Posterior vena cava (tissue), 2 donors: Measurements from ENCODE around the gene RTN4RL1. TPM values are rescaled to one million over a fixed set of nuclear protein-coding genes. Genes with fewer than 3 reads are reported as not detected.

ENCODE experiments used
- DNase-seq: peaks from one replicate; pipeline ENCODE4 v3.0.0-alpha.2; 2020; ENCODE audit warnings: low spot score
- intact Hi-C, 2 donors: fragments of 100-400 bp; cut with DNase I; formaldehyde crosslinking; loops; one replicate each; pipeline versions ENCODE4 v1.14.1 to v1.14.2; 2022 to 2023
- total RNA-seq, 2 donors: library from RNA; stranded (reverse); fragmentation: NEBNext Ultra II Directional; extraction: Animal tissue kit (Norgen Biotek cat#: 25700); gene quantifications; one replicate each; pipeline ENCODE4 v1.2.1, GENCODE V29; 2021
- donor health status: DM: yes; HTN: yes; CAD: no.
- donor health status: DM: yes; HTN: yes; CAD: no.

Gene RTN4RL1
- total RNA-seq, 2 donors from 2014 or later = 1.3 to 4.3 TPM

GRCh38 chr17:2051061-2051932 lies 26.2 kb upstream of the RTN4RL1 start:
- intact Hi-C loops = no loop called here
- DNase-seq = no peak

- intact Hi-C loops = no loop called here
- peak; percentile 92 for DNase-seq
Observed at GRCh38 chr17:2050300-2051060, 25.3 kb upstream of the RTN4RL1 start.

GRCh38 chr17:2049333-2050299 lies 24.5 kb upstream of the RTN4RL1 start:
- intact Hi-C loops = no loop called here
- DNase-seq = peak; percentile 97

GRCh38 chr17:2048805-2049204 lies 23.7 kb upstream of the RTN4RL1 start:
- no peak for DNase-seq
- intact Hi-C loops = no loop called here

- intact Hi-C loops = no loop called here
- DNase-seq = no peak
Observed at GRCh38 chr17:2047590-2047989, 22.5 kb upstream of the RTN4RL1 start.

GRCh38 chr17:2044263-2044894 lies 19.2 kb upstream of the RTN4RL1 start:
- no peak for DNase-seq
- intact Hi-C loops = no loop called here

GRCh38 chr17:2043785-2044184 lies 18.7 kb upstream of the RTN4RL1 start:
- no peak for DNase-seq

GRCh38 chr17:2042933-2043332 lies 17.8 kb upstream of the RTN4RL1 start:
- DNase-seq = no peak

More at GRCh38 chr17:2043785-2044184, 18.7 kb upstream of the RTN4RL1 start:
- intact Hi-C loops = no loop called here

GRCh38 chr17:2042390-2042847 lies 17.3 kb upstream of the RTN4RL1 start:
- intact Hi-C loops = no loop called here
- no peak for DNase-seq

More at GRCh38 chr17:2042933-2043332, 17.8 kb upstream of the RTN4RL1 start:
- intact Hi-C loops = no loop called here

- intact Hi-C loops = no loop called here
Observed at GRCh38 chr17:2041561-2042389, 16.6 kb upstream of the RTN4RL1 start, which contains the start of gene OVCA2. OVCA2 (plus strand) TSS chr17:2042022; CDS start chr17:2042048, 26 bp downstream.

GRCh38 chr17:2040942-2041560 lies 15.9 kb upstream of the RTN4RL1 start:
- intact Hi-C loops = no loop called here
- DNase-seq = no peak

More at GRCh38 chr17:2041561-2042389, 16.6 kb upstream of the RTN4RL1 start, which contains the start of gene OVCA2:
- peak; percentile 98 for DNase-seq

GRCh38 chr17:2040219-2040827 lies 15.2 kb upstream of the RTN4RL1 start:
- DNase-seq = no peak
- intact Hi-C loops = no loop called here

GRCh38 chr17:2037155-2037554 lies 12.0 kb upstream of the RTN4RL1 start:
- intact Hi-C loops = no loop called here
- DNase-seq = no peak

- intact Hi-C loops = no loop called here
Observed at GRCh38 chr17:2035541-2036488, 10.7 kb upstream of the RTN4RL1 start.

GRCh38 chr17:2034806-2035540 lies 9.8 kb upstream of the RTN4RL1 start:
- DNase-seq = no peak
- intact Hi-C loops = no loop called here

More at GRCh38 chr17:2035541-2036488, 10.7 kb upstream of the RTN4RL1 start:
- no peak for DNase-seq
